ENCODE data around the gene ALDOC. TPM values are rescaled to one million over a fixed set of nuclear protein-coding genes. Genes with fewer than 3 reads are reported as not detected.
A peak's percentile ranks its signal among the peaks of the same experiment; 100 is the strongest.

Gene ALDOC
- total and polyA plus RNA-seq, 7 donors, result 10.2 to 43.3 (median 30.0) TPM

GRCh38 chr17:28572259-28573039 lies 4.2 kb downstream of the ALDOC start:
- peaks cover 0 to 32% (median 27%) of the 10 kb centered on the region in 4 donors for H3K4me1 ChIP-seq
- peak overlapping the region in 3 of 4 donors; percentile 94 to 98 (median 97) for H3K4me3 ChIP-seq

GRCh38 chr17:28571361-28572122 lies 5.2 kb downstream of the ALDOC start, which contains the start of gene PIGS:
PIGS (minus strand) TSS chr17:28571524; CDS start chr17:28571496, 28 bp downstream.
- Histone ChIP-seq H3K4me3 (peak within 1 kb of the TSS; percentile 94 to 98 (median 96)), H3K9me3 (no peaks in the 10 kb centered on the region), H3K27me3 (no peaks in the 10 kb centered on the region), H3K27ac (peak within 1 kb of the TSS; percentile 72 to 85 (median 83)), H3K36me3 (peaks cover 0 to 11% (median 0%) of the 10 kb centered on the region in 4 donors), H3K4me1 (peaks cover 0 to 24% (median 20%) of the 10 kb centered on the region in 4 donors)
- peak; percentile 74 to 93 (median 90) for TF ChIP-seq POLR2AphosphoS5 (IDR thresholded peaks at IDR 0.05)
- TF ChIP-seq CTCF (IDR thresholded peaks at IDR 0.05), result no peak
- TF ChIP-seq EP300 (IDR thresholded peaks at IDR 0.05), result no peak
- TF ChIP-seq POLR2A (IDR thresholded peaks at IDR 0.05), result peak; percentile 69 to 81
- WGBS, 2 donors, result 1% methylated on average over 49 of the region's 49 CpGs
- peak; percentile 97 for DNase-seq
- intact Hi-C loops (cut with DNase I), result loop anchor here (2.0 kb wide), 1 partner anchor 27 kb away; the partner anchor contains the start of gene SPAG5

More at GRCh38 chr17:28572259-28573039, 4.2 kb downstream of the ALDOC start:
- DNase-seq, result no peak
- WGBS, 2 donors, result 41 to 80% methylated on average over 5 of the region's 5 CpGs
- intact Hi-C loops (cut with DNase I), result no loop called here
- Histone ChIP-seq H3K36me3 (peaks cover 0 to 2% (median 0%) of the 10 kb centered on the region in 4 donors), H3K9me3 (no peaks in the 10 kb centered on the region), H3K27me3 (no peaks in the 10 kb centered on the region), H3K27ac (peak overlapping the region; percentile 72 to 85 (median 83))
- TF ChIP-seq CTCF (IDR thresholded peaks at IDR 0.05) (no peak), EP300 (IDR thresholded peaks at IDR 0.05) (no peak), POLR2AphosphoS5 (IDR thresholded peaks at IDR 0.05) (no peak), POLR2A (IDR thresholded peaks at IDR 0.05) (no peak)

GRCh38 chr17:28570716-28571360 lies 5.9 kb downstream of the ALDOC start:
- DNase-seq, result peak; percentile 73
- WGBS, 2 donors, result 1% methylated on average over 39 of the region's 39 CpGs
- intact Hi-C loops (cut with DNase I), result loop anchor here (2.0 kb wide), 1 partner anchor 28 kb away; the partner anchor contains the start of gene SPAG5
- TF ChIP-seq POLR2AphosphoS5 (IDR thresholded peaks at IDR 0.05), result no peak
- no peak for TF ChIP-seq POLR2A (IDR thresholded peaks at IDR 0.05)
- TF ChIP-seq EP300 (IDR thresholded peaks at IDR 0.05), result no peak
- no peak for TF ChIP-seq CTCF (IDR thresholded peaks at IDR 0.05)
- Histone ChIP-seq H3K36me3 (peaks cover 0 to 12% (median 0%) of the 10 kb centered on the region in 4 donors), H3K4me3 (peak overlapping the region; percentile 94 to 98 (median 96)), H3K9me3 (no peaks in the 10 kb centered on the region), H3K4me1 (peaks cover 0 to 24% (median 20%) of the 10 kb centered on the region in 4 donors), H3K27ac (peak overlapping the region; percentile 72 to 85 (median 83)), H3K27me3 (no peaks in the 10 kb centered on the region)

- Histone ChIP-seq H3K4me3 (no peak overlapping the region), H3K36me3 (peaks cover 0 to 15% (median 0%) of the 10 kb centered on the region in 4 donors), H3K27ac (no peak overlapping the region), H3K27me3 (no peaks in the 10 kb centered on the region), H3K9me3 (no peaks in the 10 kb centered on the region), H3K4me1 (peaks cover 0 to 24% (median 20%) of the 10 kb centered on the region in 4 donors)
- WGBS, 2 donors, result 94 to 97% methylated on average over 1 of the region's 1 CpG
- TF ChIP-seq CTCF (IDR thresholded peaks at IDR 0.05), result no peak
- TF ChIP-seq EP300 (IDR thresholded peaks at IDR 0.05), result no peak
- no peak for TF ChIP-seq POLR2AphosphoS5 (IDR thresholded peaks at IDR 0.05)
- TF ChIP-seq POLR2A (IDR thresholded peaks at IDR 0.05), result no peak
- peak; percentile 14 for DNase-seq
- intact Hi-C loops (cut with DNase I), result no loop called here
Observed at GRCh38 chr17:28569446-28569845, 7.2 kb downstream of the ALDOC start.

Measured in sigmoid colon (tissue), 7 donors.